Keratinocyte (primary cell): Measurements from ENCODE around the gene C17orf75. TPM values are rescaled to one million over a fixed set of nuclear protein-coding genes. Genes with fewer than 3 reads are reported as not detected.

ENCODE experiments used
- DNase-seq: peaks from one replicate; pipeline ENCODE4 v3.0.0-alpha.2; 2011; ENCODE audit warnings: low read depth, missing footprints, low spot score
- FAIRE-seq: peaks from 2 replicates; lab custom pipeline; 2011; peaks lifted over from hg19 to GRCh38; lab: Jason Lieb, UNC
- H2AFZ ChIP-seq: 2 replicates; pipeline ENCODE4 v1.6.0; 2012; ENCODE audit warnings: low read length, control low read depth, inconsistent platforms; ENCODE audit not compliant: control insufficient read depth
- H3K27ac ChIP-seq: 2 replicates; pipeline ENCODE4 v1.5.1; 2011; ENCODE audit warnings: low read length; ENCODE audit not compliant: control insufficient read depth, insufficient read depth
- H3K27me3 ChIP-seq: 3 replicates; pipeline ENCODE4 v1.6.0; 2011; ENCODE audit warnings: low read length; ENCODE audit not compliant: control insufficient read depth, insufficient read depth; ENCODE audit errors: extremely low read depth
- H3K36me3 ChIP-seq, 2 experiments: 2 replicates in 1 of 2; 3 replicates in 1 of 2; pipeline ENCODE4 v1.5.1; 2011; ENCODE audit warnings: low read length in 2 of 2, mild to moderate bottlenecking in 1 of 2; ENCODE audit not compliant: control insufficient read depth in 2 of 2, insufficient read depth in 2 of 2; ENCODE audit errors: extremely low read depth in 1 of 2
- H3K4me1 ChIP-seq: 3 replicates; pipeline ENCODE4 v1.5.1; 2011; ENCODE audit warnings: low read length; ENCODE audit not compliant: control insufficient read depth, insufficient read depth; ENCODE audit errors: extremely low read depth
- H3K4me2 ChIP-seq: 3 replicates; pipeline ENCODE4 v1.6.0; 2011; ENCODE audit warnings: low read depth, low read length; ENCODE audit not compliant: control insufficient read depth, insufficient read depth; ENCODE audit errors: extremely low read depth
- H3K4me3 ChIP-seq, 3 experiments: fragments of 200-600 bp in 1 of 3; sonication (generic) in 1 of 3; 2 replicates in 2 of 3; 3 replicates in 1 of 3; pipeline ENCODE4 v1.5.1; 2011 to 2016; ENCODE audit warnings: low read length in 3 of 3, mild to moderate bottlenecking in 3 of 3, control low read depth in 2 of 3, inconsistent platforms in 1 of 3, low read depth in 1 of 3, mixed read lengths in 1 of 3, mixed run types in 1 of 3, moderate library complexity in 1 of 3; ENCODE audit not compliant: control insufficient read depth in 2 of 3, insufficient read depth in 2 of 3; ENCODE audit errors: extremely low read depth in 1 of 3
- H3K79me2 ChIP-seq: 2 replicates; pipeline ENCODE4 v1.6.0; 2012; ENCODE audit warnings: low read length; ENCODE audit not compliant: control insufficient read depth, insufficient read depth
- H3K9ac ChIP-seq: 3 replicates; pipeline ENCODE4 v1.6.0; 2011; ENCODE audit warnings: low read length; ENCODE audit not compliant: control insufficient read depth, insufficient read depth; ENCODE audit errors: extremely low read depth
- H3K9me1 ChIP-seq: 3 replicates; pipeline ENCODE4 v1.6.0; 2011; ENCODE audit warnings: low read length; ENCODE audit not compliant: control insufficient read depth, insufficient read depth; ENCODE audit errors: extremely low read depth
- H3K9me3 ChIP-seq: 2 replicates; pipeline ENCODE4 v1.5.1; 2012; ENCODE audit warnings: low read depth, low read length; ENCODE audit not compliant: control insufficient read depth
- H4K20me1 ChIP-seq: 3 replicates; pipeline ENCODE4 v1.6.0; 2011; ENCODE audit warnings: low read length; ENCODE audit not compliant: control insufficient read depth, insufficient read depth; ENCODE audit errors: extremely low read depth
- EZH2 ChIP-seq: IDR thresholded peaks from one replicate; pipeline ENCODE4 v1.6.1; 2012; ENCODE audit warnings: inconsistent platforms, mild to moderate bottlenecking, low read length, moderate library complexity
- dilution Hi-C: fragments of 300-500 bp; cut with MboI; formaldehyde crosslinking; loops from one replicate; pipeline ENCODE4 v1.7.0; 2020; ENCODE audit warnings: low sequenced_read_pairs; ENCODE audit not compliant: extremely low pct_ligation_motif_present
- polyA plus RNA-seq, 5 experiments: library from polyadenylated mRNA; depleted of rRNA in 3 of 5; stranded (reverse) in 3 of 5; stranded (forward) in 1 of 5; unstranded in 1 of 5; fragments of >200 nt; gene quantifications; 1 replicate in 1 of 5; 2 replicates in 3 of 5; 3 replicates in 1 of 5; pipeline versions ENCODE4 v1.2.1 to v1.2.3, GENCODE V29; 2011 to 2012; ENCODE audit warnings: missing spikeins in 2 of 5, low read depth in 1 of 5, low replicate concordance in 1 of 5
- TF ChIP-seq, protein P1 (sequence below), 3 experiments: IDR thresholded peaks in 1 of 3; conservative IDR thresholded peaks in 1 of 3; optimal IDR thresholded peaks in 1 of 3; 2 replicates in 2 of 3; 3 replicates in 1 of 3; pipeline versions ENCODE3 to v1.5.1; 2011; ENCODE audit warnings: low read length in 3 of 3, mild to moderate bottlenecking in 3 of 3, moderate library complexity in 2 of 3, control low read depth in 1 of 3, inconsistent platforms in 1 of 3; ENCODE audit not compliant: insufficient read depth in 2 of 3; ENCODE audit errors: extremely low read depth in 1 of 3

The C17orf75 gene
- polyA plus RNA-seq, 1 donor (not counting 4 experiments of a cell fraction or from before 2014, with no cell fraction given), result 18.7 TPM

DNA sequence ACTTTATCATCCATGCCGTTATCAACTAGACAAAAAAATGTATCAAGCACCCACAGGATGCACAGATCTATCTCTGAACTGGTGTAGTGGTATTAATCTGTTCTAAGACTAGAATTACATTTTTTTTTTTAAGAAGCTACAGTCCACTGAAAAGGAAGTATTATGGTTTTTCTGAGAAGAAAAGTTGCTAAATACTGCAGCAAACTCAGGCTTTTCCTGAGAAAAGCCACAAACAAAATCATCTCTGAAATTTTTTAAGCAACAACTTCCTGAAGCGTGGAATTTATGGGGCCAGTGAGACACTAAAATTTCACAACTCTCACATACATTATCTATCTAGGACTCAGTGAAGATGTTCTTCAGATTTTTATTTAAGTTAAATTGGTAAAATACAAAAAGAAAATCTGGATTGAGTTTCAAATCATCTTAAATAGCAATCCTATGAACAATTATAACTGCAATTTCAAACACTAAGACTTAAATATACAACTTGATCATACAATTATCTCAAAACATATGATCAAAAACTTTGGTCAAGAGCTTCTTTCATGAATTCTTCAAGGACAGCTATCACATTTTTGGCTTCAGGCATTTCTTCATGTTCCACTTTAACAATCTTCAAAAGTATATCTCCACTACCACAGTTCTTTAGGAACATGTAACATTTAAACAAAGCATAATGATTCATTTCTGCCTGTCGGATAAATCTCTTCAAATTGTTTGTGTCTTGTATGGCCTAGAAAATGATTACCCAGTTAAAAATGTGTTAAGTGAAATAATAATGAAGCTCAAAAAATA, 10.5 kb downstream of the C17orf75 start:
- FAIRE-seq (no peak), DNase-seq (no peak)
- no peaks in the 10 kb centered on the region for H4K20me1 ChIP-seq
- no peaks in the 10 kb centered on the region for H3K9me1 ChIP-seq
- TF ChIP-seq EZH2, result no peak
- TF ChIP-seq, protein P1, sequence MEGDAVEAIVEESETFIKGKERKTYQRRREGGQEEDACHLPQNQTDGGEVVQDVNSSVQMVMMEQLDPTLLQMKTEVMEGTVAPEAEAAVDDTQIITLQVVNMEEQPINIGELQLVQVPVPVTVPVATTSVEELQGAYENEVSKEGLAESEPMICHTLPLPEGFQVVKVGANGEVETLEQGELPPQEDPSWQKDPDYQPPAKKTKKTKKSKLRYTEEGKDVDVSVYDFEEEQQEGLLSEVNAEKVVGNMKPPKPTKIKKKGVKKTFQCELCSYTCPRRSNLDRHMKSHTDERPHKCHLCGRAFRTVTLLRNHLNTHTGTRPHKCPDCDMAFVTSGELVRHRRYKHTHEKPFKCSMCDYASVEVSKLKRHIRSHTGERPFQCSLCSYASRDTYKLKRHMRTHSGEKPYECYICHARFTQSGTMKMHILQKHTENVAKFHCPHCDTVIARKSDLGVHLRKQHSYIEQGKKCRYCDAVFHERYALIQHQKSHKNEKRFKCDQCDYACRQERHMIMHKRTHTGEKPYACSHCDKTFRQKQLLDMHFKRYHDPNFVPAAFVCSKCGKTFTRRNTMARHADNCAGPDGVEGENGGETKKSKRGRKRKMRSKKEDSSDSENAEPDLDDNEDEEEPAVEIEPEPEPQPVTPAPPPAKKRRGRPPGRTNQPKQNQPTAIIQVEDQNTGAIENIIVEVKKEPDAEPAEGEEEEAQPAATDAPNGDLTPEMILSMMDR (optimal IDR thresholded peaks at IDR 0.05 in 1 of 3, IDR thresholded peaks at IDR 0.05 in 1 of 3, conservative IDR thresholded peaks at IDR 0.05 in 1 of 3; ENCODE audit: extremely low read depth in 1 of 3, insufficient read depth in 2 of 3, low read length in 3 of 3), result no peak
- dilution Hi-C loops, result no loop called here
- no peaks in the 10 kb centered on the region for H3K27me3 ChIP-seq
- H3K27ac ChIP-seq, result no peak overlapping the region
- H3K36me3 ChIP-seq, result peaks cover 2 to 10% of the 10 kb centered on the region in 2 experiments
- H2AFZ ChIP-seq, result no peak overlapping the region
- H3K79me2 ChIP-seq, result no peaks in the 10 kb centered on the region
- no peaks in the 10 kb centered on the region for H3K9me3 ChIP-seq
- H3K9ac ChIP-seq, result no peak overlapping the region
- H3K4me3 ChIP-seq, result no peak overlapping the region
- H3K4me2 ChIP-seq, result no peak overlapping the region
- peaks cover 7% of the 10 kb centered on the region for H3K4me1 ChIP-seq

DNA sequence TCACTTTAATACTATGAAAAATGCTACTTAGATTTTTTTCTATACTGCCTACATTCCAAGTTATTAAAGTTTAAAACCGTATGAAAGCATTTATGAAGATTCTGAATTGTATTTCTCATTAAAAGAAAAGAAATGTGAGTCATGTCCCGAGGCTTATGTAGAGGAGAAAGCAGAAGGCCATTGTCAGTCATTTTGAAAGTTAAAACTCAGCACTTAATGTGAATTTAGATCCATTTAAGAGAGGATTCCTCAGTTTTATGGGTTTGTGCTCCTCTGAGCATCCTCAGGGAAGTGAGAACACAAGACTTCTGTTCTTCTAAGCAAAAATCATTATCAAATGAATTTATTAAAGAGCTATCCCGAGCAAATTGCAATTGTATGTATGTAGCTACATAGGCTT, 11.8 kb downstream of the C17orf75 start:
- no peak for DNase-seq
- Histone ChIP-seq H3K9me1 (no peaks in the 10 kb centered on the region), H2AFZ (no peak overlapping the region), H4K20me1 (no peaks in the 10 kb centered on the region), H3K9me3 (no peaks in the 10 kb centered on the region), H3K27ac (no peak overlapping the region), H3K79me2 (no peaks in the 10 kb centered on the region), H3K27me3 (no peaks in the 10 kb centered on the region), H3K9ac (no peak overlapping the region), H3K36me3 (peaks cover 2 to 10% of the 10 kb centered on the region in 2 experiments), H3K4me3 (no peak overlapping the region), H3K4me2 (no peak overlapping the region), H3K4me1 (no peaks in the 10 kb centered on the region)
- dilution Hi-C loops, result no loop called here
- FAIRE-seq, result no peak
- no peak for TF ChIP-seq EZH2
- TF ChIP-seq, protein P1 (optimal IDR thresholded peaks at IDR 0.05 in 1 of 3, IDR thresholded peaks at IDR 0.05 in 1 of 3, conservative IDR thresholded peaks at IDR 0.05 in 1 of 3; ENCODE audit: extremely low read depth in 1 of 3, insufficient read depth in 2 of 3, low read length in 3 of 3), result no peak
